Measurements from ENCODE around the gene CLTCL1.
"Not testable (repeated sequence)": the region's sequence is repeated elsewhere in the genome, so short reads cannot be mapped to it uniquely, and the experiment has no call there.

The CLTCL1 gene

DNA sequence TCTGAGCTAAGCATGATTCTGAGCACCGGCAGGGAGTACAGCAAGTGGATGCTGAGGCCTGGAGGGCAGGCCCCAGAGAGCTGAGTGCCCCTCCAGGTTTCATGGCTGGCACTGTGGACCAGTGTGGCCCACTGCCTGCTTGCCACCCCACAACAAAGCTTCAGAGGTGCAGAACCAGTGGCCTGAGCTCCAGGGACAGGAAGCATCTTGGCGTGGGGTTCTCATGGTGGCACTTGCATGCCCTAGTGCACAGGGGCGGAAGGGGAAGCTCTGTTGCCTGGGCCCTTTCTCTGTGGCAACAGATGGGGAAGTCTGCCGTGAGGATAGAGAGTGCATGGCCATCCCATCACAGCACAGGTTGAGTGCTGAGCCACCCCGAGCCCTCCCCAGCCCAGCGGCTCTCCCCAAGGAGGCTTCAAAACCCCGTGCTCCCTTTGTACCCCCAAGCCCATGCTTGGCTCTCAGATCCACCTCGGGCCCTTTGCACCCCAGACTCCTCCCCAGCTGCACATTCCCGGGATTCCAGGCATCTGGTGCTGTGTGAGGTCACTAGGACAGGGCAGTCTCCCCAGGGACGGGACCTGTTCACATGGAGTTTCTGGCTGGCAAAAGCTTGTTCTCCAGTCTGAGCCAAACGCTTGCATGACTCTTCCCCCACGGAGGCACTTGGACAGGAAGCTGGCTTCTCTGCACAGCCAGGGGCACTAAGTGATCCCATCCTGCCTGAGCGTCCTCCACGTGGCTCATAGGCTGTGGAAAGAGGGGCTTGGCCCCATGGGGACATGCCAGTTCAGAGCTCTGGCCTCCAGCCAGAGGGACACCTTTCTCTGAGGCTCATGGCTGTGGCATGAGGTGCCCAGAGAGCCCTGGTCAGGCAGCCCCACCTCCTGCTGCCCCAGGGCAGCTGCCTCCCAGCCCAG lies 117.2 kb downstream of the CLTCL1 start:
- no peak for DNase-seq

DNA sequence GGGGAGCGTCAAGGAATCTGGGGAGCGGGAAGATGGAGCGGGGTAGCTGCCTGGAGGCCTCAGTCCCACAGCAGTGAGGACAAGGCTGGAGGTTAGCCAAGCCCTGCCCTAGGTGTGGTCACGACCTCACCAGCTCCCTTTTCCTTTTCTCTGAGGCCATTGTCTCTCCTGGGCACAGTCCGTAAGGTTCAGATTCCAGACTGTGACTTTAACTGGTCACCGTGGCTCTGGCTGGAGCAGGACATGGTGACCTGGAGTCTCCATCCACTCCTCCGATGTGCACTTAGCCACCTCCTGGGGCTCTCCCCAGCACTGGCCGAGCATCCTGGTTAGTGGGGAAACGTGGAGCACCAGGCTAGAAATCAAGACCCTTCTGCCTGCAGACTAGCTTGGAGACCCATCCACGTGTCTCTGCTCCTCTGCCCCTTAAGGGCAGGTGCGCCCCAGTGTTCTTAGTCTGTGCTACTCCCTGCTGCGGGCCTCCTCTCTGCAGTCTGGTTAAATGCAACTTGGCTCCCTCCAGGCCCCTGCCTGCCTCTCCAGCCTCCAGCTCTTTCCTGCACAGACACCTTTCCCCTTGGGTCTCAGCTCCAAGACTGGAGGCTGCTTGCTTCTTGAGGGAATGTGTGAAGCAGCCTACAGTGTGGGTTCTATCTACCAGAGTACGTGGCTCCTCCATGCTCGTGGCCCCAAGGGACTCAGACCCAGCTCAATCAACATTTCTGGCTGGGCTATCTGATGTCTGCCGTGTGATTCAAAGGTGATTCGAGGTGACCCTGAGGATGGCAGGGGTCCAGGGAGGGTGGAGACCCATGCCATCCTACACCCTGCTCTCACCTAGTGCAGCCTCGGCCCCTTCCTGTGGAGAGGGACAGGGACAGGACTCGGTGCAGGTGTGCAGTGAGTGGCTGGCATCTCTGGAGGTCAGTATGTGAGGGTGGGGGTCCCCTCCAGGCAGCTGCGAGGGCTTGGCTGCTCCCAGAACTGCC lies 118.2 kb downstream of the CLTCL1 start:
- DNase-seq, result no peak

DNA sequence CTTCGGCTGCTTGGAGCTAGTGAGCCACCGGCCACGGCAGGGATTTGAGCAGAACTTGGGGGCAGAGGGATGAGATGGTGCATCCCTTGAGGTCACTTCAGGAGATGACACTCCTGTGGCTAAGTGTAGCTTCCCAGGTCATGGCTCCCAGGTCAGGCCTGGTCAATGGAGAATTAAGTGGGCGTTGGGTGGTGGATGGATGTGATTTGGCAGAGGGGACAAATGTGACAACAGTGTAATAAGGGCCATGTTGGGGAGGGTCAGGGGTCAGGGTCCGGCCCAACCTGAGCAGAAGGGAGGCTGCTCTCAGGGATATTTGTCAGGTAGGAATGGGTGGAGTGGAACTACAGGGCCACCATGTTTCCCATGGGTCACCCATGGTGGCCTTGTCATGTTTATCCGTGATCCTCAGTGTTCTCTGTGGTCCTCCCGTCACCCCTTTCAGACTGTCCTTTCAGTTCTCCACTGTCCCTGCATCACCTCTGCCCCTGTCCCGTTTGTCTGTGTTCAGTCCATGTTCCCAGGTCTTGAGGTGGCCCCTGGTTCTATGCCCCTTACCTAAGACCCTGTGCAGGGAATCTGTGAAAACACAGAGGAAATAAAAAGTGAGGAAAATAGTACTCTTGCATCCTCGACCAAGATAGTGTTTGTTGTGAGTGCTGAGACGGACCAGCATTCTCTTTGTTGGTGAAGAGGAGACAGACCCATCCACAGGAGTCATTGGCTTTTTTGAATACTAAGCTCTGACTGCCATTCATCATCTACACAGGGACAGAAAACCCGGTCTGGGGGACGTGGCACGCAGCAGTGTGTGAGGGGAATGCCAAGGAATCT lies 119.1 kb downstream of the CLTCL1 start:
- no peak for DNase-seq

DNA sequence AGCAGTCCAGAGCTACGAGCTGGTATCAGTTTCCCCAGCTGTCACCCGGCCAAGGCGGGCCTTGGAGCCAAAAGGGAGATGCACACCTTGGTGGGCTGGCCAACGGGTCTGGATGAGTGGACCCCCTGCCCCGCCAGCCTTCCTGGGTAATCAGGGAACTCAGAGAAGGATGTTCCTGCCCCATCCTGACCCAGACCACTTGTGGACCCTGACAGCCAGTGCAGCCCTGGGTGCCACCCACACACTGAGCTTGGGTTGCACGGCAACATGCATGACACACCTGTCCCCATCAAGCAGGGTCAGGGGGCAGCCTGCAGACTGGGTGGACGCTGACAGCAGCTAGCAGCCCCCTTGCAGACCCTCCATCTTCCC lies 121.6 kb downstream of the CLTCL1 start:
- DNase-seq, result no peak

DNA sequence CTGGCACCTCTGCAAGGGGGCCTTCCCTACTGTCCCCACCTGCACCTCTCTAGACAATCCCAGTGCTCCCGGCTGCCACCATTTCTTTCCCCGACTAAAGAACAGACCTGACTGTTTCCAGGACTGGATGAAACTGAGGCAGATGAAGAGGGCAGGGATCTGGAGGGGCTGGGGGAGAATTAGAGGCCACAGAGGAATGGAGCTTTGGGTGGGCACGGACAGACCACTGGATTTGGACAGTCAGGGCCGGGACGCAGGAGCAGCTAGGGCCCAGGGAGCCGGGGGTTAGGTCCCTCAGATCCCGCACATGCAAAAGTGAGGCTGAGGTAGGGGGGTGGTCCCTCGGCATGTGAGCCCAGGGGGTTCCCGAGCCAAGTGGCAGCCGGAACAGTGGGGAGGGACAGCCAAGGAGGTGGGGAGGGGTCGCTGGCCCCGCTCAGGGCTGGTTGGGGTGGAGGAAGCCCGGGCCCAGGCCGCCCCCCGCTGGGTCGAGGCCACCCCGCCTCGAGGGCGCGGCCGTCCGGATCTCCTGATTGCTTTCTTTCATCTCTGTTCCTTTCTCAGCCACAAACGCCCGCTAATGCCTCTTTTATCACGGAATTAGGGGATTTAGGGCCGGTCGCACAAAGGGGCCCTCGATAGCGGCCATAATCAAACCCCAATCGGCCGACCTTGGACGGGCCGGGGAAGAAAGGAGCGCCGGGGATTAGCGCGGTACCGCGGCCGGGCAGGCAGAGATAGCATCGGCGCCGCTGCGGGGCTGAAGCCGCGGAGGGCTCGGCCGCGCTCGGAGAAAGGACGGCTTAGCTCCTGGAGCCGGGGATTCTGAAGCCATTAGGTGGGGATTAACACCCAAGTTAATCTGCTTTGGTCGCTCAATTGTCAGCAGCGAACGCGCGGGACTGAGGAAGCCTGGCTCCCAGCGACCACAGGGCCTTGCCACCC lies 122.2 kb downstream of the CLTCL1 start:
- DNase-seq, result no peak

DNA sequence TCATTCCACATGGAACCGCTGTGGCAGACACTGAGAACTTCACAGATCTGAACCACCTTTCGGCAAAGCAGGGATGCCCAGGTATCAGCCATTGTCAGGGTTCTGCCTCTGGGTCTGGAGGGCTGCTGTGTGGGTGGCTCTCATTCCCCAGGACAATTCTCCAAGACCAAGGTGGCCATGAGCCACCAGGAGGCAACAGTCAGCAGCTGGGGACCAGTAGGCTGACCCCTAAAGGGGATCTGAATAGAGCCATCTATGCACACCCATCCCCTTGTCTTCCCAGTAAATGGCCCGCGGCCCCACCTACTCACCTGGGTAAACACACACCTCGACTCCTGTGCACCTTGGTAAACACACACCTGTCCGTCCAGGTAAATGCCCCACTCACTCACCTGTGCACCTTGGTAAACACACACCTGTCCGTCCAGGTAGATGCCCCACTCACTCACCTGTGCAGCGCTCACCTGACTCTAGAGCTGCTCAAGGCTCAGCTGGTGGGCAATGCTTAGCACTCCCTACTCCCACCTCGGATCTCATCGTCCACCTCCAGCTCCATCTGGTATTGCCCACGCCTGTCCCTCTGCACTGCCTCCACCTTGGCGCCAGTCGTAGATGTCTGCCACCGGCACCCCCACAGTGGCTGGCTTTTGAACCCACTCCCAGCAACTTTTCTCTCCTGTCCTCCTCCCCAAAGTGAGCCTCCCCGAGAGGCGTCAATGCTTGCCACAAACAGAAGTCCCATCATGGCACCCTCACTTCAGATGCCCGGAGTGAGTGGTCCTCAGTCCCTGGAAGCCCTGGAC lies 123.2 kb downstream of the CLTCL1 start:
- DNase-seq, result no peak

DNA sequence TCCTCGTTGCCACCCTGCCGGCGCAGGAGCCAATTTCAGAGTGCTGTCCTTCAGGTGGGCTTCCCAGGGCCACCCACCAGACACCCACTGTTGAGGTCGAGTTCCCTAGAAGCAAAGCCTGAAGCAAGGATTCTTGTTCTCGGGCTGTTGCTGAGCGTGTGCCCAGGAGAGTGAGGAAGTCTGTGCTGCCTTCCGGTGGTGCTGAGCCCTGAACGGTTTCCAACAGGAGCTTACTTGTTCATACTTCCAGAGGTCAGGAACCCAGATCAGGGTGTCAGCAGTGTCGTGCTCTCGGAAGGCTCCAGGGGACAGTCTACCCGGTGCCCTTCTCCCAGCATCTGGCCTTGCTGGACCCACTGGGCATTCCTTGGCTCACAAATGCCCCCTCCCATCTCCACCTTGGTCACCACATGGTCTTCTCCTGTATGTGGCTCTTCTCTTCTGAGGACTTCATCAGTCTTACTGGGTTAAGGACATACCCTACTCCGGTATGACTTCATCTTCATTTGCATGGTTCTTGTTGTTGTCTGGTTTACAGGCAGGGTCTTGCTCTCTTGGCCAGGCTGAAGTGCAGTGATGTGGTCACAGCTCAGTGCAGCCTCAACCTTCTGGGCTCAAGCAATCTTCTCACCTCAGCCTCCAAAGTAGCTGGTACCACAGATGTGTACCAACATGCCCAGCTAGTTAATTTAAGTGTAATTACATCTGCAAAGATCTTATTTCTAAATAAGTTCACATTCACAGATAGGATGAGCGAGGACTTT lies 124.2 kb downstream of the CLTCL1 start:
- DNase-seq, result no peak

DNA sequence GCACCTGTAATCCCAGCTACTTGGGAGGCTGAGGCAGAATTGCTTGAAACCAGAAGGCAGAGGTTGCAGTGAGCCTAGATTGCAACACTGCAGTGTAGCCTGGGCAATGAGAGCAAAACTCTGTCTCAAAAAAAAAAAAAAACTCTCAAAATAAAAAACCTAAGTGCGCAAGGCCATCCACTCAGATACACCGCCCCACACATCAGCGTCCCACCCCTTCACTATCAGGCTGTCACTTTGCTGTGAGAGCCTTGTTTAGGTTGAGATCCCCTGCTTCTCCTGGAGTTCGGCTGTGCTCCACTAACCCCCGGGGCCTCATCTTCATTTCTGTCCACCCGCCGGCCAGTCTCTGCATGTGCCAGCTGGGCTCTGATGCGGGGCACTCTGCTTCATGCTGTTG lies 125.1 kb downstream of the CLTCL1 start:
- no peak for DNase-seq

DNA sequence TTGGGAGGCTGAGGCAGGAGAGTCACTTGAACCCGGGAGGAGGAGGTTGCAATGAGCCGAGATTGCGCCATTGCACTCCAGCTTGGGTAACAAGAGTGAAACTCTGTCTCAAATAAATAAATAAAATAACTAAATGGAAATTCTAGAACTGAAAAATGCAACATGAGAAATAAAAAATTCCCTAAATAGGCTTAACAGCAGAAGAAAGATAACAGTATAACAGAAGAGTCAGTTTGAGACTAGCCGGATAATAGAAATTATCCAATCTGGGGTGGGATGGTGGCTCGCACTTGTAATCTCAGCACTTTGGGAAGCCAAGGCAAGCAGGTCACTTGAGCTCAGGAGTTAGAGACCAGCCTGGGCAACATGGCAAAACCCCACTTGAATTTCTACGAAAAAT lies 127.1 kb downstream of the CLTCL1 start:
- DNase-seq, result no peak

DNA sequence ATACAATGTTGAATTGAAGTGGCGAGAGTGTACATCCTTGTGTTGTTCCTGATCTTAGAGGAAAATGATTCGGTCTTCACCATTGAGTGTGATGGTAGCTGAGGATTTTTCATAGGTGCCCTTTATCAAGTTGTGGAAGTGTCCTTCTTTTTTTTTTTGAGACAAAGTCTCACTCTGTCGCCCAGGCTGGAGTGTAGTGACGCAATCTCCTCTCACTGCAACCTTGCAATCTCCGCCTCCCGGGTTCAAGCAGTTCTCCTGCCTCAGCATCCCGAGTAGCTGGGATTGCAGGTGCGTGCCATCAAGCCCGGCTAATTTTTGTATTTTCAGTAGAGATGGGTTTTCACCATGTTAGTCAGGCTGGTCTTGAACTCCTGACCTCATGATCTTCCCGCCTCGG lies 132.9 kb downstream of the CLTCL1 start:
- not testable (repeated sequence) for DNase-seq

DNA sequence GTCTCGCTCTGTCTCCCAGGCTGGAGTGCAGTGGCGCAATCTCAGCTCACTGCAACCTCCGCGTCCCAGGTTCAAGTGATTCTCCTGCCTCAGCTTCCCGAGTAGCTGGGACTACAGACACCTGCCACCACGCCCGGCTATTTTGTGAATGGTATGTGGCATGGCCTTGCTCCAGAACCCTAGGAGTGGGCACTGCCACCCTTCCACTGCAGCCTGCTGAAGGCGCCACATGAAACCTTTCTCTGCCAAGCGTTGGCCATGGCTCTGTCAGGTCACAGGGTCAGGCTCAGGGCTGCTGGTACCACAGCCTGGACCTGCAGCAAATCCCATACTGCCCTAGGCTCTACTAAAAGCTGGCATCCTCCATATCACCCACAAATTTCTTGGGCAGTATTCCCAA lies 135.4 kb downstream of the CLTCL1 start:
- not testable (repeated sequence) for DNase-seq

DNA sequence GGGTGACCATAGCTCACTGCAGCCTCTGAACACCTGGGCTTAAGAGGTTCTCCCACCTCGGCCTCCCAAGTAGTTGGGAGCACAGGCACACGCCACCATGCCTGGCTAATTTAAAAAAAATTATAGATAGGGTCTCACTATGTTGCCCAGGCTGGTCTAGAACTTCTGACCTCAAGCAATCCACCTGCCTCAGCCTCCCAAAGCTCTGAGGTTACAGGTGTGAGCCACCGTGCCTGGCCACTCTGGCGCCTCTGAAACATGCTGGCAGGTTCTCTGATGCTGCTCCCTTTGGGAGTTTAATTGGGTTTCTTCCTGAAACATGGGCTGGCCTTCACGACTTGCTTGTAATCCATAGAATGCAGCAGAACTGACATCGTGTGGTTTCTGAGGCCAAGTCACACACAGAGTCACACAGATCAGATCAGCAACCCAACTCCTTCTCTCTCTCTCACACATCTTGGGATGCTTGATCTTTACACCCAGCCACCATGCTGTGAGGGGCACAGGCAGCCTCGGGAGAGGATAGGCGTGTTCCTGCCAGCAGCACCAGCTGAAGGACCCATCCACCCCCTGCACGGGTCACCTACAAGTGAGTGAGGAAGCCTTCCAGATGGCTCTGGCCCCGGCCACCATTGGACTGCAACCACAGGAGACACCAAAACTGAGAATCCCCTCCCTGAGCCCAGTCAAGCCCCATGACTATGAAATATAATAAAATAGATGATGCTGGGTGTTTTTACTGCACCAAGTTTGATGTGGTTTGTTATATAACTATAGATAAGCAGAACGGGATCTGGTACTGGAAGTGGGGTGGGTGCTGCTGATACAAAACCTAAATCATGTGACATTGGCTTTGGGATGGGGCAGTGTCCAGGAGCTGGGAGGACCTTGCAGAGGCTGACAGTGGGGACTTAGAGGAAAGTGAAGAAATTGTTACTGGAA lies 138.3 kb downstream of the CLTCL1 start:
- no peak for DNase-seq

DNA sequence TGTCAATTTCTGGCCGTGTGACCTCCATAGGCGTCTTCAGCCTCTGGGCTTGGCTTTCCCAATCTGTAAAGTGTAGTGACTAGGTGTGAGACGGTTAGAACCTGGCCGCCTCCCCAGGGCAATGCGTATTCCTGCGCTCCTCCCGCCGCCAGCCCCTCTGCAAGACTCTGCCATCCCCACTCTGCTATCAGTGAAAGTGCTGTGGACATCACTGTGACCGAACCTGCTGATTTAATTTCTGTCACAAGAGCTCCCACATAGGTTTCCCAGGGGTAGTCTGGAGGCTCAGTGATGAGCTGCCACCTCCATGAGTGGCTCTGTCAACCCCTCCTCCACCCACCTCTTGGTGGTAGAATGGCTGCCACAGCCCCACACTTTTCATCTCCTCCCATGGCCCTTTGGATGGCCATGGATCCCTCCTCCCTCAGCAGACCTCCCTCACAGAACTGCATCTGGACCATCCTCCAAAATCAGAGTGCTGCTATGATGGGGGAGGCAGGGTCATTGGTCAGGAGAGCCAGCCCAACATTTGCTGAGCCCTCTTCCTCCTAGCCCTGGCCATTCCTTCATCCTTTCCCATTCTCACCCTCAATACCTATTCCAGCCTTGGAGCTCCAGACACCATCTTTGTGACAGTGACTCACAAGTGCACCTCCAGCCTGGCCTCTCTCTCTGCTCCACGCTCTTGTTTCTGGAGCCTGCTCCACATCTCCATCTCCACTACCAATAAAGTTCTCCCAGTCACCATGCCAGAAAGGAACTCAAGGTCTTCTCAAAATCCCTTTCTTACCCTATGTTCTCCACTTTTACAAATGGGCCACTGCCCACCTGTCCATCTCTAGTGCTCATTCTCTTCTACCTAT lies 140.0 kb downstream of the CLTCL1 start:
- DNase-seq, result no peak

DNA sequence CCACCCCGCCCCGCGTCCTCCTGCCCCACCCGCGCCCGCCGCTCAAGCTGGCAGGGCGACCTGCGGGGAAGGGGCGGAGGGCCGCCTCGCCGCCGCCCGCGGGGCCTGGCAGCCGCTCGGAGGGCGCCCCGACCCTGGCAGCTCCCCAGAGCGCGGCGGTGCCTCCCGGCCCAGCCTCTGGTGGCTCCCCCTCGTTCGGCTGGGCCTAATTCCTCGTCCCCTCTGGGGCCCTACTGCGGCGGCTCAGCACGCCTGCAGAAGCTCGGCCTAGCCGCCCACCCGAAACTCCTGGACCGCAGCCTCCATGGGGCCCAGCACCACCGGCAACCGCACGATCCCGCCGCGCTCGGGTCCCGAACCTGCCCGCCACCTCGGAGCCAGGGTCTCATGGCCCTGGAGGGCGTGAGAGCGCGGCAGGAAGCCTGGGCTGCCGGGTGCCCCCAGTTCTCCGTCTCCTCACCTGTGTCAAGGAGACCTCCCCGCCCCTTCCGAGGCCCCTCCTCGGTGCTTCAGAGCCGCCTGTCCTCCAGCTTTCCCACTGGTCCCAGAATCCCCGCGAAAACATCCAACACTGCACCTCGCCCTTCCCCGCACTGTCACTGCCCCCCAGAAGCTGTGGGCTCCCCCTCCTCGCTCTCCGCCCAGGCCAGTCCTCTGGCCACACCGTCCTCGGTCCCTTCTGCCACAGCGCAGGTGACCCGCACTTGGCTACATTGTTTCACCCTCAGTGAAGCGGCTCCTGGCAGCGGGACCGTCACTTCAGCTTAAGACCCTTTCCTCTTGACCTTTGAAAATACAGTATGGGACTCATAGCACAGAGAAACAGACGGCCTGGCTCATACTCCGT lies 140.8 kb downstream of the CLTCL1 start:
- no peak for DNase-seq

DNA sequence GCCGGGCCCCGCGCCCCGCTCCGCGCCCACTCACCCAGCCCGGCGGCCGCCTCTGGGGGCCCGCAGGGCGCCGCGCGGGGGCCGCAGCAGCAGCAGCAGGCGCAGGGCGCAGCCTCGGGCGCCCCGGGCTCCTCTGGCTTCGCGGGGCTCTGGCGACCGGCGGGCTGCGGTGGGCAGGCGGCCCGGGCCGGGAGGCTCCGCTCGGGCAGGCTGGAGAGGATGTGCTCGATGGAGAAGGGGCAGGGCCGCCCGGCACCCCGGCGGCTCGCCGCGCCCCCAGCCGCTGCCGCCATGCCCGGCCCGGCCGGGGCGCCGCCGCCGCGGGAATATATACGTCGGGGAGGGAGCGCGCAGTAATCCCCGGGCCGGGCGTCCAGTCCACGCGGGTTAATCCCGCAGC lies 141.5 kb downstream of the CLTCL1 start, which contains the start of gene GSC2:
GSC2 (minus strand) TSS at position 302 of the 400 bp plus-strand sequence; CDS start at position 293, 9 bp downstream.
- no peak for DNase-seq

DNA sequence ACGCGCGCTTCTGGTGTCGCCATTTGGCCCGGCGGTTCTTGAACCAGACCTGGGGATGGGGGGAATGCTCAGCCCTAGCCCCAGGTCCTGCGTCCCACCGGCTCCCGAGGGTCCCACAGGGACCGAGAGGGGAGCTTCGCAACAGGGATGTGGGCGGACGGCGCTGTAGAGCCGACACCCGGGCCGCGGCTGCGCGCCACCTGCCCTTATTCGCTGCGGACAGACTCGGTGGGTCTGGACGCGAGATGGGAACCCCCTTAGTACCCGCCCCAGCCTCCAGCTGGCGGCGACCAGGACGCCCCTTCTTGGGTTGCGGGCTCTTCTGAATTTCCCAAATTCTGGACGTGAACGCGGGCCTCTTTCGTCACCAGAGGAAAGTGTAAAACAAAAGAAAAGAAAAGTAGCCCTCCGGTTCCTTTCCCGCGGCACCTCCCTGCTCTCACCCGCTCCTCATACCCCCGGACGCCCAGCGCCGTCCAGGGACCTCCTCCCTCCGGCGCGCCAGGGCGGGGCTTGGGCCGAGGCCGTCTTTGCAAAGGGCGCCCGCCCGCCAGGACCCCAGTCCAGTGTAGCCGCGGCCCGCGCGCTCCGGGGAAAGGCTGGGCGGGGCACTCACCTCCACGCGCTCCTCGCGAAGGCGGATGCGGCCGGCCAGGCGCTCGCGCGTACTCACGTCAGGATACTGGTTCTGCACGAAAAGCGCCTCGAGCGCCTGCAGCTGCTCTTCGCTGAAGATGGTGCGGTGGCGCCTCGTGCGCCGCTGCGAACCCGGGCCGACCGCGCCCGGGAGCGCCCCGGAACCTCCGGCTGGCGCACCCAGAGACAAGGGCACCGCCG lies 142.3 kb downstream of the CLTCL1 start:
- DNase-seq, result no peak
